ENCODE measurements around the gene PKHD1.

The PKHD1 gene

GRCh38 chr6:51600514-51600913 lies 486.9 kb downstream of the PKHD1 start:
- DNase-seq, result no peak

- DNase-seq, result no peak
Observed at GRCh38 chr6:51598171-51598570, 489.2 kb downstream of the PKHD1 start.

- DNase-seq, result no peak
Observed at GRCh38 chr6:51594981-51595380, 492.4 kb downstream of the PKHD1 start.

- no peak for DNase-seq
Observed at GRCh38 chr6:51585264-51585663, 502.1 kb downstream of the PKHD1 start.

- no peak for DNase-seq
Observed at GRCh38 chr6:51584163-51584562, 503.2 kb downstream of the PKHD1 start.

GRCh38 chr6:51578994-51579393 lies 508.4 kb downstream of the PKHD1 start:
- no peak for DNase-seq

GRCh38 chr6:51578362-51578761 lies 509.1 kb downstream of the PKHD1 start:
- DNase-seq, result no peak

- DNase-seq, result no peak
Observed at GRCh38 chr6:51574040-51574439, 513.4 kb downstream of the PKHD1 start.

- no peak for DNase-seq
Observed at GRCh38 chr6:51571168-51571567, 516.2 kb downstream of the PKHD1 start.

- no peak for DNase-seq
Observed at GRCh38 chr6:51570168-51570921, 517.1 kb downstream of the PKHD1 start.

- no peak for DNase-seq
Observed at GRCh38 chr6:51569594-51569993, 517.8 kb downstream of the PKHD1 start.

GRCh38 chr6:51568771-51569170 lies 518.6 kb downstream of the PKHD1 start:
- no peak for DNase-seq

GRCh38 chr6:51565472-51565871 lies 521.9 kb downstream of the PKHD1 start:
- no peak for DNase-seq

All from SHP77 treated with DMSO at 0.1 percent for 48 hours (cell line).